ENCODE data around the gene BRCA1. TPM values are rescaled to one million over a fixed set of nuclear protein-coding genes. Genes with fewer than 3 reads are reported as not detected.
"Not testable (repeated sequence)": the region's sequence is repeated elsewhere in the genome, so short reads cannot be mapped to it uniquely, and the experiment has no call there.

BRCA1 gene
- polyA plus RNA-seq, 1 experiment, result 9.4 TPM

DNA sequence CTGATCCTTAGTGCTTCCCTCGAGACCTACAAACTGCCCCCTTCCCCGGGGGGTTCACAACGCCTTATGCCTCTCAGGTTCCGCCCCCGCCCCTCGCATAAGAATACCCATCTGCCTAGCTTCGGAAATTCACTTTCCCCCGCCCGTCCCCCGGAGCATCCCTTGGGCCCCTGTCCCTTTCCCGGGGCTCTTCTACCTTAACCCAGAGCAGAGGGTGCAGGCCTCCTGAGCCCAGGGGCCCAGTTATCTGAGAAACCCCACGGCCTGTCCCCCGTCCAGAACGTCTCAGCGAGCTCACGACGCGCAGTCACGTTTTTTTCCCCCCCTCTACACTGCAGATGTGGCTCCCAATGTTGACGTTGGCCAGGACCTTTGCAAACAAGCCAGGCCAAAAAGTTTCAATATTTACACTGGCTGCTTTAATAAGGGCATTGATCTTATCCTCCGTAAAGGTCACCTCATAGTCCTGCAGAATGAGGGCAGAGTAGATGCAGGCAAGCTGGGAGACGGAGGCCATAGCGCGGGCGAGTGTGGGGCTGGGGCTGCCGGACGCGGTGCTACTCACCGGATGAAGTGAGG lies 44.5 kb upstream of the BRCA1 start:
- no peaks in the 10 kb centered on the region for H3K27me3 ChIP-seq (ENCODE audit: control insufficient read depth, insufficient read depth, low read length)
- no peaks in the 10 kb centered on the region for H3K36me3 ChIP-seq (ENCODE audit: control insufficient read depth, insufficient read depth, low read length)
- POLR2A ChIA-PET, result no interaction called here
- H3K4me3 ChIP-seq (ENCODE audit: low read depth, low read length), result peak overlapping the region; percentile 59
- TF ChIP-seq, protein P1, sequence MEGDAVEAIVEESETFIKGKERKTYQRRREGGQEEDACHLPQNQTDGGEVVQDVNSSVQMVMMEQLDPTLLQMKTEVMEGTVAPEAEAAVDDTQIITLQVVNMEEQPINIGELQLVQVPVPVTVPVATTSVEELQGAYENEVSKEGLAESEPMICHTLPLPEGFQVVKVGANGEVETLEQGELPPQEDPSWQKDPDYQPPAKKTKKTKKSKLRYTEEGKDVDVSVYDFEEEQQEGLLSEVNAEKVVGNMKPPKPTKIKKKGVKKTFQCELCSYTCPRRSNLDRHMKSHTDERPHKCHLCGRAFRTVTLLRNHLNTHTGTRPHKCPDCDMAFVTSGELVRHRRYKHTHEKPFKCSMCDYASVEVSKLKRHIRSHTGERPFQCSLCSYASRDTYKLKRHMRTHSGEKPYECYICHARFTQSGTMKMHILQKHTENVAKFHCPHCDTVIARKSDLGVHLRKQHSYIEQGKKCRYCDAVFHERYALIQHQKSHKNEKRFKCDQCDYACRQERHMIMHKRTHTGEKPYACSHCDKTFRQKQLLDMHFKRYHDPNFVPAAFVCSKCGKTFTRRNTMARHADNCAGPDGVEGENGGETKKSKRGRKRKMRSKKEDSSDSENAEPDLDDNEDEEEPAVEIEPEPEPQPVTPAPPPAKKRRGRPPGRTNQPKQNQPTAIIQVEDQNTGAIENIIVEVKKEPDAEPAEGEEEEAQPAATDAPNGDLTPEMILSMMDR (IDR thresholded peaks at IDR 0.05; ENCODE audit: insufficient read depth, low read depth, low read length), result no peak
- CTCF ChIA-PET, result interaction anchor here (1.4 to 1.8 kb wide), 2 partner anchors 11 to 145 kb away, joined by 3 to 8 read pairs; partner anchors contain the start of gene RND2
- no peak for DNase-seq (ENCODE audit: low read depth)

DNA sequence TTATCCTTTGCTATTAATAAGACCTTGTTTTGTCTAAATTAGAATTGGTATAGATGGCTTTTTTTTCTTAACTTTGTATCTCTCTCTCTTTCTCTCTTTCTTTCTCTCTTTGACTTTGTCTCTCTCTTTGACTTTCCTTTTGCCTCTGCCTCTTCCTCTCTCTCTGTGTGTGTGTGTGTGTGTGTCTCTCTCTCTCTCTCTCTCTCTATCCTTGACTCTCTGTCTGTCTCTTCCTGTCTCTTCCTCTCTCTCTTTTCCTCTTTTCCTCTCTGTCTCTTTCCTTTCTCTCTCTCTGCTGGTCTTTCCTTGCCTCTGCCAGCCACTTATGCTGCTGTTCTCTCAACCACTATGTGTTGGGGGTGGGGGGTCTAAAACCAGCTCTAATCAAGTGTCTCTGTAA lies 40.8 kb upstream of the BRCA1 start:
- H3K4me3 ChIP-seq (ENCODE audit: low read depth, low read length); DNase-seq (ENCODE audit: low read depth); CTCF ChIA-PET; POLR2A ChIA-PET; H3K36me3 ChIP-seq (ENCODE audit: control insufficient read depth, insufficient read depth, low read length); H3K27me3 ChIP-seq (ENCODE audit: control insufficient read depth, insufficient read depth, low read length): not testable (repeated sequence)

DNA sequence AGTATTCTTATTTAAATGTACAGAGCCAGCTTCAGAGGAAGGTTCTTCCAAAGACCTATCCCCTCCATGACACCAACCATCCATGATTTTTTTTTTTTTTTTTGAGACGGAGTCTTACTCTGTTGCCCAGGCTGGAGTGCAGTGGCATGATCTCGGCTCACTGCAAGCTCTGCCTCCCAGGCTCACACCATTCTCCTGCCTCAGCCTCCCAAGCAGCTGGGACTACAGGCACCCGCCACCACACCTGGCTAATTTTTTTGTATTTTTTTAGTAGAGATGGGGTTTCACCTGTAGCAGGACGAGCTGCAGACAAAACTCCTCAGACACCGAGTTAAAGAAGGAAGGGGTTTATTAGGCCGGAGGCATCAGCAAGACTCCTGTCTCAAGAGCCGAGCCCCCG lies 34.8 kb upstream of the BRCA1 start:
- CTCF ChIA-PET, result not testable (repeated sequence)

DNA sequence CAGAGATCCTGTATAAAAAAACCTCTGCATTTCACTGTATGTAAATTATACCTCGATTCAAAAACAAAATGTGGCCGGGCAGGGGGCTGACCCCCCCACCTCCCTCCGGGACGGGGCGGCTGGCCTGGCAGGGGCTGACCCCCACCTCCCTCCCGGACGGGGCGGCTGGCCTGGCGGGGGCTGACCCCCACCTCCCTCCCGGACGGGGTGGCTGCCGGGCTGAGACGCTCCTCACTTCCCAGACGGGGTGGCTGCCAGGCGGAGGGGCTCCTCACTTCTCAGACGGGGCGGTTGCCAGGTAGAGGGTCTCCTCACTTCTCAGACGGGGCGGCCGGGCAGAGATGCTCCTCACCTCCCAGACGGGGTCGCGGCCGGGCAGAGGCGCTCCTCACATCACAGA lies 34.1 kb upstream of the BRCA1 start:
- POLR2A ChIA-PET; H3K27me3 ChIP-seq (ENCODE audit: control insufficient read depth, insufficient read depth, low read length); CTCF ChIA-PET; DNase-seq (ENCODE audit: low read depth); H3K36me3 ChIP-seq (ENCODE audit: control insufficient read depth, insufficient read depth, low read length); H3K4me3 ChIP-seq (ENCODE audit: low read depth, low read length): not testable (repeated sequence)

More for the DNA sequence above, 34.8 kb upstream of the BRCA1 start:
- H3K4me3 ChIP-seq (ENCODE audit: low read depth, low read length); POLR2A ChIA-PET; H3K36me3 ChIP-seq (ENCODE audit: control insufficient read depth, insufficient read depth, low read length); H3K27me3 ChIP-seq (ENCODE audit: control insufficient read depth, insufficient read depth, low read length); DNase-seq (ENCODE audit: low read depth): not testable (repeated sequence)

DNA sequence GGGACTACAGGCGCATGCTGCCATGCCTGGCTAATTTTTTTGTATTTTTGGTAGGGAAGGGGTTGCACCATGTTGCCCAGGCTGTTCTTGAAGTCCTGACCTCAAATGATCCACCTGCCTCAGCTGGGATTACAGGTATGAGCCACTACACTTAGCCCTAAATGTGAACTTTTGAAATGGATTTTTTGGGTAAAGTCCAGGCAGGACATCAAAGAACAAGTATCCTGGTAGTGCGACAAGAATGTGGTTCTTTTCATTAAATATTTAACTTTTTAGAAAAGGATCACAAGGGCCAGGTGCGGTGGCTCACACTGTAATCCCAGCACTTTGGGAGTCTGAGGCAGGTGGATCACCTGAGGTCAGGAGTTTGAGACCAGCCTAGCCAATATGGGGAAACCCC lies 30.5 kb upstream of the BRCA1 start:
- H3K4me3 ChIP-seq (ENCODE audit: low read depth, low read length), result no peak overlapping the region
- no peaks in the 10 kb centered on the region for H3K27me3 ChIP-seq (ENCODE audit: control insufficient read depth, insufficient read depth, low read length)
- no peak for DNase-seq (ENCODE audit: low read depth)
- H3K36me3 ChIP-seq (ENCODE audit: control insufficient read depth, insufficient read depth, low read length), result no peaks in the 10 kb centered on the region
- ChIA-PET CTCF (no interaction called here), POLR2A (no interaction called here)
- TF ChIP-seq, protein P1 (IDR thresholded peaks at IDR 0.05; ENCODE audit: insufficient read depth, low read depth, low read length), result no peak

DNA sequence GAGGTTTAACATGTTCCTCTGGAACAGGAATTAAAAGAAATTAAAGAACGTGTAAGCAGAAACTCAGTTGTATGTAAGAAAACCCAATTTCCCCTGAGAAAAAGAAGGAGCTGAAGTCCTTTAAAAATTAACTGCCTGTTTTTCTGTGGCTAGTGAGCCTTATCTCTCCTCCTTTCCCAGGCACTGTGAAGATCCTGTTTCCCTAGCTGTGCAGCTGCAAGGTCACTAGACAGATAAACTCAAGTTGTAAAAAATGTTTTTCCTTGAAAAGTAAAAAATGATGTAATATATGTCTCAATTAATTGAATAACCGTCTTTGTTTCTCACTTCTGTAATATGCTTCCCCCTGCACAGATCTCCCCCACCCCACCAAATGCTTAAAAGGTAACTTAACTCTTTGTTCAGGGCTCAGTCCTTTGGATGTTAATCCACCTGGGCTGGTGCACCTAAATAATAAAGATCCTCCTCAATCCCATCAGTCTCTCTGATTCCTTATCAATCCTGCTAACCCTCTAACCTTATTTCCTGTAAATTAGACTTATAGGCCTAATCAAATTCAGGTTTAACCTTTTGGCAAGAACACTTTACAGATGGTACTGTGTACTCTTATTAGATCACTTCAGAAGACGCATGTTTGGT lies 28.2 kb upstream of the BRCA1 start:
- CTCF ChIA-PET; H3K36me3 ChIP-seq (ENCODE audit: control insufficient read depth, insufficient read depth, low read length); H3K4me3 ChIP-seq (ENCODE audit: low read depth, low read length); POLR2A ChIA-PET; H3K27me3 ChIP-seq (ENCODE audit: control insufficient read depth, insufficient read depth, low read length); DNase-seq (ENCODE audit: low read depth): not testable (repeated sequence)

DNA sequence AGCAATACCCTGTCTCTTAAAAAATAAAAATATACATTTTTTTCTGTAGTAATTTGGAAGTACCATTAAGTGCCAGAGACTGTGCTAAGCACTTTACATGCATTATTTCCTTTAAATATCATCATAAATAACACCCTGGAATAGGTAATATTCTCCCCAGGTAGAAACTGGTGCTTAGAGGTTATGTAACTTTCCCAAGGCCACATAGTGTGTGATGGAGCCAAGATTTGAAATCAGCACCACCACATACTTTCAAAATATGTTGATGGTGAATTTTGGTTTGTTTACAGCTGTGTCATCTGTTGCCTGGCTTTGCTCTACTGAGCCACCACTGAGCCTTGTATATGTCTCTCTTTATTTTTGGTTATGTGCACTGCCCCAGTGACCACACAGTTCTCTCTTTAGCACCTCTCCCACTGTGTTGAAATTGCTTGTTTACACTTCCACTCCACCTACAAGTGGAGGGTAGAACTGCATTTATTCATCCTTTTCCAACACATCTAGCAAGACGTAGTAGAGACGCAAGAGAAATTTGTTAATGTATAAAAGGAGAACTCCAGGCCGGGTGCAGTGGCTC lies 26.8 kb upstream of the BRCA1 start:
- no peak for DNase-seq (ENCODE audit: low read depth)
- Histone ChIP-seq H3K4me3 (ENCODE audit: low read depth, low read length) (no peak overlapping the region), H3K36me3 (ENCODE audit: control insufficient read depth, insufficient read depth, low read length) (no peaks in the 10 kb centered on the region), H3K27me3 (ENCODE audit: control insufficient read depth, insufficient read depth, low read length) (no peaks in the 10 kb centered on the region)
- ChIA-PET POLR2A (no interaction called here), CTCF (no interaction called here)
- TF ChIP-seq, protein P1 (IDR thresholded peaks at IDR 0.05; ENCODE audit: insufficient read depth, low read depth, low read length), result no peak

All from BJ (cell line).